A549 (cell line): ENCODE results near the gene INPP5F. TPM values are rescaled to one million over a fixed set of nuclear protein-coding genes. Genes with fewer than 3 reads are reported as not detected.

ENCODE experiments used
- ATAC-seq, 2 experiments: fragments of 200-7000 bp in 1 of 2; fragments of >200 bp in 1 of 2; cut with Nextera tagmentation in 1 of 2; cut with Tn5 transposase in 1 of 2; 3 replicates each; pipeline versions ENCODE4 v1.8.0 to v1.9.1; 2018 to 2020; ENCODE audit warnings: mild to moderate bottlenecking in 1 of 2, moderate library complexity in 1 of 2
- CTCF ChIA-PET: fragments of 300-600 bp; sonication (Branson Sonifier 250); formaldehyde crosslinking; extraction: SDS; loops from one replicate; lab custom pipeline; 2021; ENCODE audit warnings: antibody characterized with exemption, inconsistent platforms; lab: Yijun Ruan, JAX
- POLR2A ChIA-PET: fragments of 350-600 bp; formaldehyde crosslinking; extraction: SDS; loops from one replicate; lab custom pipeline; 2021; ENCODE audit warnings: antibody characterized with exemption, inconsistent platforms; lab: Yijun Ruan, JAX
- DNase-seq, 2 experiments: peaks; one replicate each; pipeline versions ENCODE4 v3.0.0 to v3.0.0-alpha.2; 2011 to 2016; ENCODE audit warnings: low read depth in 1 of 2, low spot score in 1 of 2
- FAIRE-seq: peaks from 2 replicates; lab custom pipeline; 2011; peaks lifted over from hg19 to GRCh38; lab: Jason Lieb, UNC
- H3K27ac ChIP-seq, 2 experiments: fragments of >200 bp; sonication (Bioruptor Twin); formaldehyde crosslinking; 3 replicates each; pipeline ENCODE4 v1.5.1; 2016 to 2017
- H3K4me1 ChIP-seq: fragments of >200 bp; sonication (Bioruptor Twin); formaldehyde crosslinking; 3 replicates; pipeline ENCODE4 v1.6.1; 2016
- H3K4me2 ChIP-seq: fragments of >200 bp; sonication (Bioruptor Twin); formaldehyde crosslinking; 3 replicates; pipeline ENCODE4 v1.6.1; 2016
- H3K4me3 ChIP-seq: fragments of >200 bp; sonication (Bioruptor Twin); formaldehyde crosslinking; 3 replicates; pipeline ENCODE4 v1.5.1; 2016
- H3K9me3 ChIP-seq: fragments of >200 bp; sonication (Bioruptor Twin); formaldehyde crosslinking; 3 replicates; pipeline ENCODE4 v1.6.1; 2016
- CBX2 ChIP-seq: fragments of 200-600 bp; sonication (generic); IDR thresholded peaks from 2 replicates; pipeline ENCODE4 v1.6.1; 2016; ENCODE audit warnings: low read depth, mild to moderate bottlenecking, borderline replicate concordance
- CEBPB ChIP-seq, 2 experiments: fragments of >200 bp in 1 of 2; sonication (Bioruptor Twin) in 1 of 2; formaldehyde crosslinking in 1 of 2; IDR thresholded peaks; 2 replicates each; pipeline ENCODE4 v1.6.1; 2012 to 2016
- CHD2 ChIP-seq: fragments of 150-350 bp; IDR thresholded peaks from 2 replicates; pipeline ENCODE4 v1.6.1; 2014; ENCODE audit warnings: low read length; ENCODE audit not compliant: partially characterized antibody
- EHF ChIP-seq: fragments of 250-450 bp; sonication (Bioruptor Pico); IDR thresholded peaks from 2 replicates; pipeline ENCODE4 v1.5.0; 2020; ENCODE audit warnings: mild to moderate bottlenecking
- ELK1 ChIP-seq: fragments of 150-350 bp; IDR thresholded peaks from 2 replicates; pipeline ENCODE4 v1.6.1; 2014; ENCODE audit warnings: low read depth, mild to moderate bottlenecking, low read length
- FOSB ChIP-seq: fragments of 250-450 bp; sonication (Bioruptor Pico); IDR thresholded peaks from 2 replicates; pipeline ENCODE4 v1.5.0; 2020; ENCODE audit warnings: mild to moderate bottlenecking, moderate library complexity
- FOSL2 ChIP-seq, 2 experiments: fragments of 450-650 bp in 1 of 2; fragments of >200 bp in 1 of 2; sonication (Bioruptor Twin) in 1 of 2; formaldehyde crosslinking; IDR thresholded peaks; 2 replicates each; pipeline versions ENCODE4 v1.5.0 to v1.6.1; 2016 to 2020; ENCODE audit warnings: mild to moderate bottlenecking in 1 of 2, moderate library complexity in 1 of 2
- HEYL ChIP-seq: fragments of 250-450 bp; sonication (Bioruptor Pico); IDR thresholded peaks from 2 replicates; pipeline ENCODE4 v1.8.0; 2021; ENCODE audit warnings: mild to moderate bottlenecking, moderate library complexity
- HMGXB4 ChIP-seq: fragments of 250-450 bp; sonication (Bioruptor Pico); IDR thresholded peaks from 2 replicates; pipeline ENCODE4 v1.5.0; 2021; ENCODE audit warnings: mild to moderate bottlenecking, moderate library complexity, borderline replicate concordance
- HOXA7 ChIP-seq: fragments of 250-450 bp; sonication (Bioruptor Pico); IDR thresholded peaks from 2 replicates; pipeline ENCODE4 v1.5.0; 2020; ENCODE audit warnings: mild to moderate bottlenecking, moderate library complexity
- HOXB5 ChIP-seq: fragments of 250-450 bp; sonication (Bioruptor Pico); IDR thresholded peaks from 2 replicates; pipeline ENCODE4 v1.5.0; 2020; ENCODE audit warnings: mild to moderate bottlenecking, moderate library complexity
- JUN ChIP-seq, 2 experiments: fragments of >200 bp; sonication (Bioruptor Twin); formaldehyde crosslinking; IDR thresholded peaks; 2 replicates in 1 of 2; 3 replicates in 1 of 2; pipeline ENCODE4 v1.6.1; 2016 to 2017
- KDM1A ChIP-seq: fragments of 200-600 bp; sonication (generic); IDR thresholded peaks from 2 replicates; pipeline ENCODE4 v1.6.1; 2016; ENCODE audit warnings: low read depth, mild to moderate bottlenecking
- KDM5A ChIP-seq: fragments of 200-600 bp; sonication (generic); IDR thresholded peaks from 2 replicates; pipeline ENCODE4 v1.6.1; 2016; ENCODE audit warnings: antibody characterized with exemption, mild to moderate bottlenecking
- MAX ChIP-seq: IDR thresholded peaks from 2 replicates; pipeline ENCODE4 v1.6.1; 2012
- NR3C1 ChIP-seq: fragments of >200 bp; sonication (Bioruptor Twin); formaldehyde crosslinking; IDR thresholded peaks from 3 replicates; pipeline ENCODE4 v1.6.1; 2017
- PBX3 ChIP-seq: IDR thresholded peaks from 2 replicates; pipeline ENCODE4 v1.6.1; 2012
- RARB ChIP-seq: fragments of 250-450 bp; sonication (Bioruptor Pico); IDR thresholded peaks from 2 replicates; pipeline ENCODE4 v1.8.0; 2021; ENCODE audit warnings: mild to moderate bottlenecking, moderate library complexity
- RNF2 ChIP-seq: fragments of 200-600 bp; sonication (generic); IDR thresholded peaks from 2 replicates; pipeline ENCODE4 v1.6.1; 2016; ENCODE audit warnings: low read depth, mild to moderate bottlenecking, antibody characterized with exemption, moderate library complexity, borderline replicate concordance
- SREBF2 ChIP-seq: fragments of 450-650 bp; IDR thresholded peaks from 2 replicates; pipeline ENCODE4 v1.6.1; 2014; ENCODE audit warnings: mild to moderate bottlenecking, moderate library complexity
- ZC3H11A ChIP-seq: fragments of 450-650 bp; IDR thresholded peaks from 2 replicates; pipeline ENCODE4 v1.6.1; 2014; ENCODE audit warnings: antibody characterized with exemption, mild to moderate bottlenecking
- ZNF302 ChIP-seq: fragments of 250-450 bp; sonication (Bioruptor Pico); IDR thresholded peaks from 2 replicates; pipeline ENCODE4 v1.9.0; 2021; ENCODE audit warnings: inconsistent platforms, mild to moderate bottlenecking, moderate library complexity
- WGBS: methylation state at CpG from one replicate; pipeline ENCODE4 v1.1.6; 2017; ENCODE audit errors: missing lambda C conversion rate; 5-methylcytosine and 5-hydroxymethylcytosine counted together
- polyA plus RNA-seq, 4 experiments: library from polyadenylated mRNA; depleted of rRNA in 3 of 4; stranded (reverse); fragments of >200 nt; fragmentation: RNase III in 1 of 4; extraction: RNeasy Plus Mini Kit Qiagen cat#74134 plus additional on column Dnase treatment in 1 of 4; gene quantifications; 2 replicates in 3 of 4; 3 replicates in 1 of 4; pipeline ENCODE4 v1.2.3, GENCODE V29; 2011 to 2017

Gene INPP5F
- polyA plus RNA-seq, 2 of the 4 experiments (the other 2 are of a cell fraction) = 5.6 to 7.7 TPM

- no peak overlapping the region for H3K4me2 ChIP-seq
- no peak overlapping the region for H3K4me3 ChIP-seq
- H3K9me3 ChIP-seq = no peaks in the 10 kb centered on the region
- ChIA-PET POLR2A (interaction anchor here (1.3 kb wide), 1 partner anchor 10 kb away, joined by 6 read pairs; the partner anchor contains the start of gene INPP5F), CTCF (interaction anchor here (1.1 to 3.0 kb wide), 5 partner anchors 10 to 108 kb away, joined by 3 to 25 read pairs (median 8); partner anchors contain the start of gene INPP5F)
- FAIRE-seq (no peak), DNase-seq (no peak), ATAC-seq (no peak)
- TF ChIP-seq EHF = no peak
- TF ChIP-seq HMGXB4 (CRISPR knock-in tag) = no peak
- no peak for TF ChIP-seq MAX
- no peak for TF ChIP-seq HOXB5 (CRISPR knock-in tag)
- TF ChIP-seq CBX2 = no peak
- no peak for TF ChIP-seq CHD2
- no peak for TF ChIP-seq HEYL
- no peak for TF ChIP-seq KDM1A
- TF ChIP-seq FOSB (CRISPR knock-in tag) = no peak
- no peak for TF ChIP-seq ZNF302
- TF ChIP-seq JUN (IDR thresholded peaks at IDR 0.05) = no peak
- TF ChIP-seq HOXA7 = no peak
- no peak for TF ChIP-seq PBX3
- no peak overlapping the region for H3K27ac ChIP-seq
- WGBS = 81% methylated on average over 8 of the region's 8 CpGs
- no peaks in the 10 kb centered on the region for H3K4me1 ChIP-seq
Measured at GRCh38 chr10:119715628-119716505, 10.0 kb upstream of the INPP5F start.

GRCh38 chr10:119723161-119723560 is 2.7 kb upstream of the INPP5F start:
- ChIA-PET POLR2A (no interaction called here), CTCF (interaction anchor here (1.5 to 1.8 kb wide), 2 partner anchors 37 to 136 kb away, joined by 4 to 8 read pairs; no protein-coding TSS in a partner anchor)
- no peak for TF ChIP-seq CEBPB (IDR thresholded peaks at IDR 0.05)
- TF ChIP-seq HOXA7 = no peak
- TF ChIP-seq JUN (IDR thresholded peaks at IDR 0.05) = no peak
- no peak for TF ChIP-seq NR3C1
- no peak for TF ChIP-seq ELK1
- TF ChIP-seq HEYL = no peak
- H3K9me3 ChIP-seq = no peaks in the 10 kb centered on the region
- ATAC-seq = no peak
- no peak overlapping the region for H3K4me3 ChIP-seq
- 72% methylated on average over 2 of the region's 2 CpGs for WGBS
- no peak for DNase-seq
- no peak for FAIRE-seq
- peaks cover 13% of the 10 kb centered on the region; the same call in 2 of the 3 replicates for H3K4me1 ChIP-seq
- no peak overlapping the region for H3K27ac ChIP-seq
- H3K4me2 ChIP-seq = no peak overlapping the region

- no peak overlapping the region for H3K4me2 ChIP-seq
- WGBS = 71% methylated on average over 3 of the region's 3 CpGs
- DNase-seq (no peak), FAIRE-seq (no peak), ATAC-seq (no peak)
- no peaks in the 10 kb centered on the region for H3K9me3 ChIP-seq
- H3K27ac ChIP-seq = no peak overlapping the region
- peaks cover 13% of the 10 kb centered on the region; the same call in 2 of the 3 replicates for H3K4me1 ChIP-seq
- TF ChIP-seq ZC3H11A = no peak
- TF ChIP-seq RNF2 = no peak
- no peak for TF ChIP-seq SREBF2
- TF ChIP-seq KDM5A = no peak
- TF ChIP-seq FOSL2 (IDR thresholded peaks at IDR 0.05) = no peak
- TF ChIP-seq FOSL2 (CRISPR knock-in tag; IDR thresholded peaks at IDR 0.05) = no peak
- no peak for TF ChIP-seq RARB (CRISPR knock-in tag)
- CTCF ChIA-PET = interaction anchor here (0.7 to 1.8 kb wide), 5 partner anchors 9 to 136 kb away, joined by 3 to 8 read pairs (median 3); no protein-coding TSS in a partner anchor
- no peak overlapping the region for H3K4me3 ChIP-seq
- POLR2A ChIA-PET = no interaction called here
Measured at GRCh38 chr10:119723624-119724023, 2.2 kb upstream of the INPP5F start.
